ENCODE data around the gene TUFM. TPM values are rescaled to one million over a fixed set of nuclear protein-coding genes. Genes with fewer than 3 reads are reported as not detected.

Gene TUFM
- total and polyA plus RNA-seq, 3 experiments from 2014 or later, result 146 to 347 (median 320) TPM

DNA sequence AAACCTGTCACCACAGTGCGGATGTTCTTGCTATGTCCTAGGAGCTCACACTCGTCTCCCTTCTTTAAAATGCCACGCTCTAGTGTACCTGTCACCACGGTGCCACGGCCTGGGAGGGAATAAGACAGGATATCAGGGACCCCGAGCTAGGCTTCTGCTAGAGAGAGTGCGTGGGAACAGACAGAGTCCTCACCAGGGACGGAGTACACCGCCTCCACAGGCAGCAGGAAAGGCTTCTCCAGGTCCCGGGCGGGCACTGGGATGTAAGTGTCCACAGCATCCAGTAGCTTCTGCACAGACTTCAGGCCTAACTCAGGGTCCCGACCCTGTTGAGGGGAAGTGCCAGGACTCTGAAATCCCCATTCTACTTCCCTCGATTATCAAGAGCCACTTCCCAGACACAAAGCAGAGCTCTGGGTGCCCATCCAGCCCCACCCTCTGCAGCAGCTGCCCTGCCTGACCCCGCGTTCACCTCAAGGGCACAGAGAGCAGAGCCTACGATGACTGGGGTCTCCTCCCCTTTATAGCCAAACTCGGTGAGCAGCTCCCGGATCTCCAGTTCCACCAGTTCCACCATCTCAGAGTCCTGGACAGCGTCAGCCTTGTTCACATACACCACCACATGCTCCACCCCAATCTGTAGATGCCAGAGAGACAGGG lies 1.8 kb downstream of the TUFM start:
- peaks cover 27% of the 10 kb centered on the region for H3K36me3 ChIP-seq (ENCODE audit: insufficient read depth, low read length)
- peaks cover 26% of the 10 kb centered on the region for H3K4me1 ChIP-seq (ENCODE audit: insufficient read depth, low read length)
- Mint-ChIP-seq H3K4me1 (peaks cover 26 to 36% (median 30%) of the 10 kb centered on the region in 3 donors), H3K9me3 (no peaks in the 10 kb centered on the region), H3K27me3 (no peaks in the 10 kb centered on the region), H3K27ac (peak overlapping the region in 7 of 8 donors; percentile 11 to 98 (median 94)), H3K36me3 (peaks cover 0 to 53% (median 3%) of the 10 kb centered on the region in 3 donors), H3K4me3 (peak overlapping the region; percentile 46 to 95 (median 91))
- no peak overlapping the region for H3K4me3 ChIP-seq (ENCODE audit: low read length)
- H3K27me3 ChIP-seq (ENCODE audit: insufficient read depth, low read length, poor library complexity, severe bottlenecking), result no peaks in the 10 kb centered on the region
- CTCF ChIA-PET, result interaction anchor here (1.4 to 7.5 kb wide), 3 partner anchors 19 to 100 kb away, joined by 4 to 42 read pairs (median 13); partner anchors contain the start of genes ATXN2L and SH2B1
- H3K9me3 ChIP-seq (ENCODE audit: low read length), result no peaks in the 10 kb centered on the region
- no peak overlapping the region for H3K27ac ChIP-seq (ENCODE audit: low read depth, low read length)
- POLR2A ChIA-PET, result interaction anchor here (1.1 to 1.7 kb wide), 2 partner anchors 19 to 22 kb away, joined by 4 to 8 read pairs; partner anchors contain the start of genes ATXN2L and SH2B1
- DNase-seq, result no peak

DNA sequence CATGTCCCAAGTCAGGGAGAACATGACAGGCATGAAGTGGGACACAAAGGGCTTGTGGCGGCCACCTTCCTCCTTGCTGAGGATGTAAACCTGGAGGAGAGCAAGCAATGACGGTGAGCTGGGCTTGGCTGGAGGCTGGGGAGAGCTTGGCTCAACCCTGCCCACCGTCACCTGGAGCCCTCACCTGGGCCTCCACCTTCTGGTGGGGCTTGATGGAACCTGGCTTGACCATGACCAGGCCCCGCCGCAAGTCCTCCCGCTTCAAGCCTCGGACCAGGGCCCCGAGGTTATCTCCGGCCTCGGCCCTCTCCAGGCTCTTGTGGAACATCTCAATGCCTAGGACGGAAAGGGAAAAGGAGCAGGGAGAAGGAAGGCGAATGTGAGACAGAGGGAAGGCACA lies 2.4 kb downstream of the TUFM start:
- POLR2A ChIA-PET, result interaction anchor here (1.7 kb wide), 1 partner anchor 20 kb away, joined by 8 read pairs; the partner anchor contains the start of gene SH2B1

DNA sequence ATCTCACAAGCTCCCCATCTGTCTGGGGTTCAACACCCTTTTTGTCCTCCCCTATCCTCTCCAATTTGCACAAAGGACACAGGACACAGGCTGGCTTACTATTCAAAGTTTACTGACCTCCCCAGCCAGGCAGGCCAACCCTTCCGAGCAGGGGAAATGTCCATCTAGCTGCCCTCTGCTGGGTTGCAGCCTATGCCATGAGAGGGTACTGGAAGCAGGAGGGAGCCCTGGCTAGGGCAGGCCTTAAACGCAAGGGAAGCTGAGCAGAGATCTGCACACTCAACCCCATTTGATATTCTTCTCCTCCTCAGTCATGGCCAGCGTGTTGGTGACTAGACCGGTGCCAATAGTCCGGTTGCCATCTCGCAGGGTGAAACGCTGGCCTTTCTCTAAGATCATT lies 3.5 kb downstream of the TUFM start:
- H3K36me3 ChIP-seq (ENCODE audit: insufficient read depth, low read length), result peaks cover 30% of the 10 kb centered on the region
- H3K4me1 ChIP-seq (ENCODE audit: insufficient read depth, low read length), result peaks cover 26% of the 10 kb centered on the region
- Mint-ChIP-seq H3K27ac (no peak overlapping the region), H3K4me1 (peaks cover 26 to 32% (median 30%) of the 10 kb centered on the region in 3 donors), H3K4me3 (peak overlapping the region in 1 of 7 donors; percentile 75), H3K36me3 (peaks cover 0 to 61% (median 3%) of the 10 kb centered on the region in 3 donors), H3K27me3 (no peaks in the 10 kb centered on the region), H3K9me3 (no peaks in the 10 kb centered on the region)
- CTCF ChIA-PET, result interaction anchor here (1.4 to 7.5 kb wide), 4 partner anchors 20 to 102 kb away, joined by 3 to 42 read pairs (median 8); partner anchors contain the start of genes ATXN2L and SH2B1
- POLR2A ChIA-PET, result interaction anchor here (1.0 kb wide), 1 partner anchor 20 kb away, joined by 3 read pairs; the partner anchor contains the start of gene ATXN2L
- no peak for DNase-seq
- no peak overlapping the region for H3K27ac ChIP-seq (ENCODE audit: low read depth, low read length)
- no peaks in the 10 kb centered on the region for H3K27me3 ChIP-seq (ENCODE audit: insufficient read depth, low read length, poor library complexity, severe bottlenecking)
- no peak overlapping the region for H3K4me3 ChIP-seq (ENCODE audit: low read length)
- no peaks in the 10 kb centered on the region for H3K9me3 ChIP-seq (ENCODE audit: low read length)

More for the DNA sequence above, 2.4 kb downstream of the TUFM start:
- Histone ChIP-seq H3K4me1 (ENCODE audit: insufficient read depth, low read length) (peaks cover 26% of the 10 kb centered on the region), H3K4me3 (ENCODE audit: low read length) (no peak overlapping the region), H3K9me3 (ENCODE audit: low read length) (no peaks in the 10 kb centered on the region), H3K27me3 (ENCODE audit: insufficient read depth, low read length, poor library complexity, severe bottlenecking) (no peaks in the 10 kb centered on the region), H3K36me3 (ENCODE audit: insufficient read depth, low read length) (peaks cover 27% of the 10 kb centered on the region), H3K27ac (ENCODE audit: low read depth, low read length) (no peak overlapping the region)
- Mint-ChIP-seq H3K36me3 (peaks cover 0 to 53% (median 3%) of the 10 kb centered on the region in 3 donors), H3K27ac (peak overlapping the region in 4 of 8 donors; percentile 17 to 84 (median 48)), H3K27me3 (no peaks in the 10 kb centered on the region), H3K4me1 (peaks cover 26 to 33% (median 30%) of the 10 kb centered on the region in 3 donors), H3K4me3 (no peak overlapping the region), H3K9me3 (no peaks in the 10 kb centered on the region)
- CTCF ChIA-PET, result interaction anchor here (1.4 to 7.5 kb wide), 3 partner anchors 20 to 101 kb away, joined by 4 to 42 read pairs (median 13); partner anchors contain the start of genes ATXN2L and SH2B1
- no peak for DNase-seq

DNA sequence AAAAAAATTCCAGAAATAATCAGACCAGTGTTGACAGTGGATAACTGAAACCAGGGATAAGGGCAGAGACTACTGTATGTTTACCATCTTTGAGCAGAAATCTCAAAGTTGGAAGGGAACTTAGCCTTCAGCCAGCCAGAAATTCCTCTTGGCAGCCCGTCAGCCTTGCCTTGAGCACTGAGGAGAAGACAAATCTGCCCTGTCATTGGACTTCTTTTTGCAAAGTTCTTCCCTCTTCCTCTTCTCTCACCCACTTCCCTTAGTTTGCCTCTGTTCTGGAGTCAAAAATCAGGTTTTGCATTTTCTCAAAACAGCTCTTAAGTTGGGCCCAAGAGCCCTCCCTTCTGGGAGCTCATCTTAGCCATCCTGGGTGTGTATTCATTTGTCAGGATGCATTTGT lies 6.2 kb downstream of the TUFM start:
- Mint-ChIP-seq H3K27ac (peak overlapping the region in 2 of 8 donors; percentile 8 to 93), H3K36me3 (peaks cover 0 to 73% (median 5%) of the 10 kb centered on the region in 3 donors)

DNA sequence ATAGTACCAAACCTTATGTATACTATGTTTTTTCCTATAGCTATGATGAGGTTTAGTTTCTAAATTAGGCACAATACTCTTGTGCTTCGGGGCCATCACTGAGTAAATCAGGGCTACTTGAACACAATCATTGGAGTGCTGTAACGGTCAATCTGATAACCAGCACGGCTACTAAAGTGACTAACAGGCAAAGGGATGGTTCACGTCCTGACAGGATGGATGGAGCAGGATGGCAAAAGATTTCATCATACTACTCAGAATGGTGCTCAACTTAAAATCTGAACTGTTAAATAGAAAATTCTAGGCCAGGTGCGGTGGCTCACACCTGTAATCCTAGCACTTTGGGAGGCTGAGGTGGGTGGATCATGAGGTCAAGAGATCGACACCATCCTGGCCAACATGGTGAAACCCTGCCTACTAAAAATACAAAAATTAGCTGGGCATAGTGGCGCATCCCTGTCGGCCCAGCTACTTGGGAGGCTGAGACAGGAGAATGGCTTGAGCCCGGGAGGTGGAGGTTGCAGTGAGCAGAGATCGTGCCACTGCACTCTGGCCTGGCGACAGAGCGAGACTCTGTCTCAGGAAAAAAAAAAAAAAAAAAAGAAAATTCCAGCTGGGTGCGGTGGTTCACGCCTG lies 7.0 kb downstream of the TUFM start:
- POLR2A ChIA-PET, result interaction anchor here (0.7 to 1.2 kb wide), 2 partner anchors 24 to 25 kb away, joined by 3 to 4 read pairs; partner anchors contain the start of gene SH2B1
- H3K27ac Mint-ChIP-seq, result peak overlapping the region in 1 of 8 donors; percentile 46
- H3K4me3 Mint-ChIP-seq, result peak overlapping the region in 1 of 7 donors; percentile 48
- peaks cover 41% of the 10 kb centered on the region for H3K36me3 ChIP-seq (ENCODE audit: insufficient read depth, low read length)
- CTCF ChIA-PET, result no interaction called here
- H3K4me3 ChIP-seq (ENCODE audit: low read length), result no peak overlapping the region
- no peak for DNase-seq
- H3K4me1 ChIP-seq (ENCODE audit: insufficient read depth, low read length), result no peaks in the 10 kb centered on the region
- H3K27me3 Mint-ChIP-seq, result no peaks in the 10 kb centered on the region
- H3K36me3 Mint-ChIP-seq, result peaks cover 0 to 73% (median 8%) of the 10 kb centered on the region in 3 donors
- no peaks in the 10 kb centered on the region for H3K9me3 ChIP-seq (ENCODE audit: low read length)
- H3K4me1 Mint-ChIP-seq, result peaks cover 0 to 2% (median 0%) of the 10 kb centered on the region in 3 donors
- no peak overlapping the region for H3K27ac ChIP-seq (ENCODE audit: low read depth, low read length)
- H3K9me3 Mint-ChIP-seq, result no peaks in the 10 kb centered on the region
- H3K27me3 ChIP-seq (ENCODE audit: insufficient read depth, low read length, poor library complexity, severe bottlenecking), result no peaks in the 10 kb centered on the region

More for the DNA sequence above, 6.2 kb downstream of the TUFM start:
- POLR2A ChIA-PET, result interaction anchor here (0.7 kb wide), 1 partner anchor 24 kb away, joined by 4 read pairs; the partner anchor contains the start of gene SH2B1
- no peaks in the 10 kb centered on the region for H3K9me3 Mint-ChIP-seq
- H3K27me3 ChIP-seq (ENCODE audit: insufficient read depth, low read length, poor library complexity, severe bottlenecking), result no peaks in the 10 kb centered on the region
- H3K4me3 ChIP-seq (ENCODE audit: low read length), result no peak overlapping the region
- no peak for DNase-seq
- peak overlapping the region in 1 of 7 donors; percentile 36 for H3K4me3 Mint-ChIP-seq
- peaks cover 4% of the 10 kb centered on the region for H3K4me1 ChIP-seq (ENCODE audit: insufficient read depth, low read length)
- peaks cover 5 to 6% (median 5%) of the 10 kb centered on the region in 3 donors for H3K4me1 Mint-ChIP-seq
- no peak overlapping the region for H3K27ac ChIP-seq (ENCODE audit: low read depth, low read length)
- H3K27me3 Mint-ChIP-seq, result no peaks in the 10 kb centered on the region
- H3K36me3 ChIP-seq (ENCODE audit: insufficient read depth, low read length), result peaks cover 41% of the 10 kb centered on the region
- no peaks in the 10 kb centered on the region for H3K9me3 ChIP-seq (ENCODE audit: low read length)
- CTCF ChIA-PET, result no interaction called here

DNA sequence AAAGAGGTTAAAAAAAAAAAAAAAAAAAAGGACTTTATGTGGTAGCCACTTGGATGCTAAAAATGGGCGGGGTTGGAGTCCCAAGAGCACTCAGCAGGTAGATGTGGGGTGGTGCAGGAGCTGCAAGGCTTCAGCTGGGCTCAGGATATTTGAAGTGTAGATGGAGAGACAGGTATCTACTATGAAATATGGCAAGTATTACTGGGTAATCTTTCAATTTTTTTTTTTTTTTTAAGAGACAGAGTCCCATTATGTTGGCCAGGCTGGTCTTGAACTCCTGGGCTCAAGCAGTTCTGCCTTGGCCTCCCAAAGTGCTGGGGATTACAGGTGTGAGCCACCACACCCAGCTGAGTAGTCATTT lies 7.6 kb downstream of the TUFM start:
- Mint-ChIP-seq H3K27ac (peak overlapping the region in 2 of 8 donors; percentile 17 to 84), H3K4me3 (no peak overlapping the region), H3K4me1 (peaks cover 0 to 2% (median 0%) of the 10 kb centered on the region in 3 donors), H3K36me3 (peaks cover 4 to 74% (median 13%) of the 10 kb centered on the region in 3 donors), H3K27me3 (no peaks in the 10 kb centered on the region), H3K9me3 (no peaks in the 10 kb centered on the region)
- Histone ChIP-seq H3K27me3 (ENCODE audit: insufficient read depth, low read length, poor library complexity, severe bottlenecking) (no peaks in the 10 kb centered on the region), H3K36me3 (ENCODE audit: insufficient read depth, low read length) (peaks cover 41% of the 10 kb centered on the region), H3K4me1 (ENCODE audit: insufficient read depth, low read length) (no peaks in the 10 kb centered on the region), H3K4me3 (ENCODE audit: low read length) (no peak overlapping the region), H3K9me3 (ENCODE audit: low read length) (no peaks in the 10 kb centered on the region), H3K27ac (ENCODE audit: low read depth, low read length) (no peak overlapping the region)
- no peak for DNase-seq
- ChIA-PET POLR2A (interaction anchor here (1.2 kb wide), 1 partner anchor 24 kb away, joined by 3 read pairs; no protein-coding TSS in a partner anchor), CTCF (no interaction called here)

DNA sequence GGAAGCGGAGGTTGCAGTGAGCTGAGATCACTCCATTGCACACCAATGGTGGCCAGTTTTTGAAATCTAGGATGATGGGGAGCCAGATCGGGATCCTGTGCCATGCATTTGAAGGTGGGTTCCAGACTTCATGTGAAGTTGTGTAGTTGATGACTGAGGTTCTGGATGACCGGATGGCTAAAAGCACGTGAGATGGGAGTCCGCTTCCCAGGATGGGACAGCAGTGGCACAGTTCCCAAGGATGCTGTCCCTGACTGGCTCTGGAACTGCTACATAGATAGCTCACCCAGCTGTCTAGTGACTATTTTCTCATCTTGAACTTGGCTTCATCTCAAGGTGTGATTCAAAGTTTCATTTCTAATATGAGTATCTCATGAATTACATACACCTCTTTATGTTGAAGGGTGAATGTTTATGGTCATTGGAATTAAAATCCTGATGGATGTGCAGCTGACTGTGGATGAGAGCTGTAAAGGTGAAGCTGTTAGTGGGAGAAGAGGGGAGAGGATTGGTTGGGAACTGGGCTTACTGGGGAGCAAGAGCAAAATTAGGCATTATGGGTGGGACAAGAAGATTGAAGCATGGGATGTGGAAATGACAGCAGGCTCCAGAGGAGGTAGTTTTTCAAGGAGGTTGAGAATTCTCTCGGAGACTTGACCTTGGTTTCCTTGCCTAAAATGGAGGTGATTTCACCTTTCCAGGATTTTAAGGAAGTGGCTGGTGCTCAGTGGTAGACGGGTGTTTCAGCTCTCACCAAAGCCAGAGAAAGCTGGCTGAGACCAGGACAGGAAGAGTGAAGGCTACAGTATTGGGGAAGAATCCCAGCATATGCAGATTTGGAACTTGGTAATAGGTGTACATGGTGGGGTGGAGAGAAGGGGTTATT lies 8.2 kb downstream of the TUFM start:
- ChIA-PET CTCF (no interaction called here), POLR2A (interaction anchor here (1.2 kb wide), 1 partner anchor 25 kb away, joined by 3 read pairs; no protein-coding TSS in a partner anchor)
- Histone ChIP-seq H3K4me1 (ENCODE audit: insufficient read depth, low read length) (no peaks in the 10 kb centered on the region), H3K9me3 (ENCODE audit: low read length) (no peaks in the 10 kb centered on the region), H3K27ac (ENCODE audit: low read depth, low read length) (no peak overlapping the region), H3K36me3 (ENCODE audit: insufficient read depth, low read length) (peaks cover 41% of the 10 kb centered on the region), H3K4me3 (ENCODE audit: low read length) (no peak overlapping the region), H3K27me3 (ENCODE audit: insufficient read depth, low read length, poor library complexity, severe bottlenecking) (no peaks in the 10 kb centered on the region)
- Mint-ChIP-seq H3K4me1 (peaks cover 0 to 2% (median 0%) of the 10 kb centered on the region in 3 donors), H3K27me3 (no peaks in the 10 kb centered on the region), H3K9me3 (no peaks in the 10 kb centered on the region), H3K36me3 (peaks cover 10 to 74% (median 15%) of the 10 kb centered on the region in 3 donors), H3K27ac (peak overlapping the region in 4 of 8 donors; percentile 14 to 84 (median 18)), H3K4me3 (no peak overlapping the region)
- no peak for DNase-seq

All from CD8-positive, alpha-beta memory T cell (primary cell).